ENCODE results near the gene MECR.

MECR gene

DNA sequence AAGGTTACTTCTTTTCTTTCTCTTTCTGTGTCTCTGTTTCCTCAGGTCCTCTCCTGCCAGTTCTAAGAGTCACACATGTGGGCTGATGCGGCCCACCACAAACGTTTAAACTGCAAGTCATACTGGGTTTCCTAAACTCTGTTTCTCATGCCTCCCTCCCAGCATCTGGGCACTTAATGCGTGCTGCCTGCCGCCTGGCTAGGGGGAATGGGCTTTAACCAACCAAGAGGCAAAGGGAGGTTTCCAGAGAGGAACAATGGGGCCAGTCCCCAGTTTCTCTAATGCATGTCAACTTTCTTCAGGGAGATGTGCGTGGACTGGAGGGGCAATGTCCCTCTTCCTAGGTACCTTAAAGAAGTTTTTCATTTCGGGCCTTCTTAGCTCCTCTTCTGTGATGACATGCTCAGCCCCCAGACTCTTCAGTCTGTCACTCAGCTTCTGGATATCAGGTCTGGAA lies 29.1 kb downstream of the MECR start:
- DNase-seq (ENCODE audit: low read depth), result no peak

DNA sequence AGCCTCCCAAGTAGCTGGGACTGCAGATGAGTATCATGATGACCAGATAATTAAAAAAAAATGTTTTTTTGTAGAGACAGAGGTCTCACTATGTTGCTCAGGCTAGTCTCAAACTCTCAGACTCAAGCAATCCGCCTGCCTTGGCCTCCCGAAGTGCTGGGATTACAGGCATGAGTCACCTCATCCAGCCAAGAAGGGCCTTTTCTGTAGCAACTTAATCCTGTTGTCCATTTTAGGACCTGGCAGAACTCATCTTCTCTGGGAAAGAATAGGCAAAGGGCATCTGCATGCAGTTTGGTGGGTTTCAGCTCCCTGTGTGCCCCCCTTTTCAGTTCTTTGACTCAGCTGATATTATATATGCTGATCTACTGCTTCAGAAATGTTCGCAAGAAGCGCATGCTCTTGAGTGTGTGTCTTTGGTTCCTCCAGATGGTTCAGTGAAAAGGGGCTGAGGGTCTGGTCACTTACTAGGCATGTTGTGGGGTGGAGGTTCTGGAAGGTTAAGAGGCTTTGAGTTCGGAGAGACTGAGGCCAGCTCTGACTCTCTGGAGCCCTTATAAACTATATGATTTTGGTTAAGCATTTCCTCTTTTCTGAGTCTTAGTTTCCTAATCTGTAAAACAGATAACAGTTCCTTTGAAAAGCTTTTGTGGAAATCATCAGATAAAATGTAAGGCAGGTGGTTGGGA lies 29.7 kb downstream of the MECR start:
- DNase-seq (ENCODE audit: low read depth), result no peak

DNA sequence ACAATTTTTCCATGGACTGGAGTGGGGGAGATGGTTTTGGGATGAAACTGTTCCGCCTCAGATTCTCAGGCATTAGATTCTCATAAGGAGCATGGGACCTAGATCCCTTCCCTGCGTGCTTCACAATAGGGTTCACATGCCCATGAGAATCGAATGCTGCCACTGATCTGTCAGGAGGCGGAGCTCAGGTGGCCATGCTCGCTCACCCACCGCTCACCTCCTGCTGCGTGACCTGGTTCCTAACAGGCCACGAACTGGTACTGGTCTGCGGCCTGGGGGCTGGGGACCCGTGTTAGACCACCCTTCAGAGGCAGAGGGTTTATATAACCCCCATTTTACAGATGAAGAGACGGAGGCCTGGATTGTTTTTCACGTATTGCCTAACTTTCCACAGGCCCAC lies 32.7 kb downstream of the MECR start:
- DNase-seq (ENCODE audit: low read depth), result no peak

DNA sequence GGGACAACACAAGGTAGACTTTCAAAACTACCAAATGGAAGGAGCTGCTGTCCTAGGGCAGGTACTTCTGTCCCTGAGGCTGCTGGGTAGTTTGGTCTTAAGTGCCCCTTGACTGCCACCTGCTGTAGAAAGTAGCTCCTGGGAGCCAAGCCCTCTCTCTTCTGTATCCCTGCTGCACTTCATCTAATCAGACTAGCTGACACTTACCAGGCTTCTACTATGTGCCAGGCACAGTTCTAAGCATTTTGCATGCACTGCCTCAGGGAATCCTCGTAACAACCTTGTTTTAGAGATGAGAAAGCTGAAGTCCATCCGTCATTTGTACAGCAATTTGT lies 33.2 kb downstream of the MECR start:
- DNase-seq (ENCODE audit: low read depth), result no peak

DNA sequence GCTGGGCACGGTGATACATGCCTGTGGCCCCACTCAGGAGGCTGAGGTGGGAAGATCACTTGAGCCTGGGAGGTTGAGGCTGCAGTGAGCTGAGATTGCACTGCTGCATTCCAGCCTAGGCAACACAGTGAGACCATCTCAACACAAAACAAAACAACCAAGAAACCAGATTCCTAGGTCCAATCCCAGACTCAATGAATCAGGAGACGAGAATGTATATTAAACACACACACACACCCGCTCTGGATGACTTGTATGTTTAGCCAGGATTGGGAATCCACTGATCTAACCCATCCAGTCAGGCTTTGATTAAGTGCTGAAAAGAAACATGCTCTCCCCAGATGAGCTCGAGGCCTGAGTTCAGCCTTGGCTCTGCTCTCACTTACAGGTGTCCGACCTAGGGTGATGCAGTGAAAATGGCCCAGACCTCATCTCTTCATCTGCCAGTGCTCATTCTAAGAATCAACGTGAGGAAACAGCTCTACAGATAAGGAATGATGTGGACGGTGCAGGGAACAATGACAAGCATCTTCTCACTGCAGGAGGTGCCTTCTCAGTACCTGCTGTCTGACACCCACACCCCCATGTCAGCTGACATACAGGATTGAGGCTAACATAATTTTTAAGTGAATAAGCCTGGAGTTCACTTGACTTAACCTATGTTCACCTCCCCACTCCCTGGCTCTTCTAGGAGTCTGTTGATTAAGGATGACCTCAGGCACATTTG lies 33.7 kb downstream of the MECR start:
- DNase-seq (ENCODE audit: low read depth), result peak; percentile 57

DNA sequence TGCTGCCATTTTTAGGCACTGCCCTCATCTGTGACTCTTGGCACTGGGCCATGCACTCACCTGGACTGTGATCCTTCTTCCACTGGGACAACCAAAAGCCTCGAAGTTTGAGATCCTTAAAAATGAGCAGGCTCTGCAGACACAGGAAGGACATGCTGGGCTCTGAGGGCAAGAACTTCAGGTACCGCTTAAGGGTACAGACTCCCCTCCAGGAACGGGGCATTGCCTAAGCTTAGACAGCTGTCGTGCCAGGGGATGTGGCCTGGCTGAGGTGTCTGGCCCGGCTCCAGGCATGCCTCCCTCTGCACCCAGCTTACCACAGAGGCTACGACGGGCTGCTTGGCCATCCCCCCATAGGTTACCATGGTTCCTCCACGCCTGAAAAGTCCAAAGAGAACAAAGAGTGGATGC lies 34.8 kb downstream of the MECR start:
- no peak for DNase-seq (ENCODE audit: low read depth)

DNA sequence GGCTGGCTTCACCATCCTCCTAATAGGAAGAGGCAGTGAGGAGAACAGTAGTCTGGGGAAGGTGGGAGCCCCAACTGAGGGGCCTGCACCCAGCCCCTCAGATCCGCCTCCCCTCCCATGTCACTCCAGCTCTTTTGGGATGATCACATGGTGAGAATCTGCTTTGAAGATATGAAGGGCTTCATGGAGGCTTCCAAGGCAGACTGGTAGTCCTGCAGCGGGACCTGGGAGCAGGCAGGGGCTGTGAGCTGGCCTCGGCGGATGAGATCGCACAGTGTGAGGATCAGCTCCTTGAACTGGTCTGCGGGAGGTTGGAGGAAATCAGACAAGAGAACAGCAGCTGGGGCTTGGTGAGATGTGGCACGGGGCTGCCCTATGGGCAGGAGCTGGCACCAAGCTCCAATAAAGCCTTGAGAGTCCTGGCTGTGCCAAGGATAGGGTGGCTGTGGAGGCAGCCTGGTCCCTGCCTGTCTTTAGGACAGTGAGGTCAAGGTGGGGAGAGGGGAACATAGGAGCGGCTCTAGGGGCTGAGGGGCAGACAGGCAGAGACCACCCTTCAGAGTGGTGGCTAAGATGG lies 36.8 kb downstream of the MECR start:
- no peak for DNase-seq (ENCODE audit: low read depth)

DNA sequence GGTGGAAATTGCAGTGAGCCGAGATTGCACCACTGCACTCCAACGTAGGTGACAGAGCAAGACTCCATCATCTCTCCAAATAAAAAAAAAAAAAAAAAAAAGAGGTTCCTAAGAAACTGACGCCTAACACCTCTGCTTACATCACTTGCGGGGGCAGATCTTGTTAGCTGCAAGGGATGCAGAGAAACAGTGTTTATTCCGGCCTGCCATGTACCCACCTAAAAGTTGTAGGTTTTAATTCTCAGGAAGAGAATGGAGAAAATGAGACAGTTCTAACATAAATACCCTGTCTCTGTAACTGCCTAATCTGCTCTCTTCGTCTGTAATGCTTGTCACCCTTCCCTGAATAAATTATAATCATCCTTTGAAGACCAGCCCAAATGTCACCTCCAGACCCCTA lies 40.0 kb downstream of the MECR start:
- no peak for DNase-seq (ENCODE audit: low read depth)

DNA sequence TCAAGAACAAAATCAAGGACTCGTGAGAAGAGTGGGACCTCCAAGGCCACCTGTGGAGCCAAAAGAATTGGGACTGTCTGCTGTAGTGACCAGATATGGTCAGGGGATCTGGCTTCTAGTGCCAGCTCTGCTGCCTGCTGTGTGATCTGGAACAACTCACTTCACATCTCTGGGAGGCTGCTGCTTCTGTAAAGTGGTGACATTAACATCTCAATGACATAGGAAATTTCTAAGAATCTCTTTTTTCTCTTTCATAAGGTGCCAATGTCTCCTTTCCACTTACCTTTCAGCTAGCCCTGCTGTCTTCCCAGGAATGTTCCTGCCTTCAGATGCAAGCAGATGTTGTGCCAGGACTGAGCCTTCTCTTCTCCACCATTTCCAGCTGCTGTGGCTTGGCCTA lies 44.0 kb downstream of the MECR start:
- no peak for DNase-seq (ENCODE audit: low read depth)

DNA sequence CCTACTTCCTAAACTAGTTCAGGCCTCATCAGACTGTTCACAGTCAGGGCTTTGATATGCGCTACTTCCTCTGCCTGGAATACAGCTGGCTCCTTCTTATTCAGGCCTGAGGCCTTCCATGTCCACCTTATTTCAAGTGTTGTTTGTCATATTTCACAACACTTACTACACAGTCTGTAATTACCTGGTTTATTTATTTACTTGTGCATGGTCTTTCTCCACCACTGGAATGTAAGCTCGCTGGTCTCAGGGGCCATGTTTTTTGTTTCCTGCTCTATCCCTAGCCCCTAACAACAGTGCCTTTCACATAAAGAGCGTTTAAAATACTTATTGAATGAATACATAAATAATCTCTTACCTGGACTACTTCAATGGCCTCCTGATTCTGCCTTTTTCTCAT lies 44.5 kb downstream of the MECR start:
- DNase-seq (ENCODE audit: low read depth), result no peak

DNA sequence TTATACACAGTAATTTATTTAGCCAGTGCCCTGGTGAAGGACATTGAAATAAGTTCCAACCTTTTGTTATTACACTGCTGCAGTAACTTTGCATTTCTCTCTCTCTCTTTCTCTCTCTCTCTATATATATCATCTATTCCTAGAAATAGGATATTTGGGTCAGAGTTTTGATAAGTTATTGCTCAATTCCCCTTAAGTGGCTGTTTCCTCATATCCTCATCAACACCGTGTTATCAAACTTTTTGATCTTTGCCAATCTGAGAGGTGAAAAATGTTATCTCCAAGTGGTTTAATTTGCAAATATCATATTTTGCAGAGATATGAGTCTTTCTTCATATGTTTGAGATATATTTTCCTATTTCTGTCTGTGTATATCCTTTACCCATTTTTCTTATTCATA lies 47.4 kb downstream of the MECR start:
- DNase-seq (ENCODE audit: low read depth), result no peak

DNA sequence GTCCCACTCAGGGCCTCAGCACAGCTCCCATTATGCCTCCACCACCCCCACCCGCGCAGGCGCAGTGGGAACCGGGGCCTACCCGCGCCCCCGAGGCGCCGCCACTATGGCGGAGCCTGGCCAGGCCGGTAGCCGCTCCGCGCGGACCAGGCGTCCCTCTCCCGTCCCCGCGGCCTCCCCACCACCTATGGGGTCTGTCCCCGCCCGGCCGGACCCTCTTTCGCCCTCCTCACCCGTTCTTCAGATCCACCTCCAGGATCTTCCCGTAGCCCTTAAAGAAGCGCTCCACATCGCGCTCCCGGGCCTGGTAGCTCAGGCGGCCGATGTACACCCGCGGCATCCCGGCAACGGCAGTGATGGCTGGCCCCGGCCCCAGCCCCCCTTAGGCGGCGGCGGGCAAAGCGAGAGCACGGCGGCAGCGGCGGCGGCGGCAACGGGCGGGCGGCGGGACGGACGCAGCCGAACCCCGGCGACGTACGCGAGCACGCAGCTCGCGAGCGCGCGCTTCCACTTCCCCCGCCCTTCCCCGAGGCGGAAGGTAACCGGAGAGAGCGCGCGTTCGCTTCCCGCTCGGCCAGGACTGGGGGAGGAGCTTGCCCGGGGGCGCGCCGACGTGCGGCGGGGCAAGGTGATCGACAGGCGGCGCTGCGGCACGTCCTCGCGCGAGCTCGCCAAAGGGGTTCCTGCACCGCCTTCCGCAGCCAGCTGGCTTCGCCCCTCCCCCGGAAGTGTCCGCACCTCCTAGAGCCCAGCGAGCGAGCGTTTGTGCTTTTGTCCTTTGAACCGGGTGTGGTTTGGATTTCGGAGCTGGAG lies 49.1 kb downstream of the MECR start, which contains the start of gene SRSF4:
TSS of gene SRSF4 (minus strand) at position 488 of the 813 bp plus-strand sequence. CDS start at position 340, 148 bp downstream.
- peak; percentile 98 for DNase-seq (ENCODE audit: low read depth)

DNA sequence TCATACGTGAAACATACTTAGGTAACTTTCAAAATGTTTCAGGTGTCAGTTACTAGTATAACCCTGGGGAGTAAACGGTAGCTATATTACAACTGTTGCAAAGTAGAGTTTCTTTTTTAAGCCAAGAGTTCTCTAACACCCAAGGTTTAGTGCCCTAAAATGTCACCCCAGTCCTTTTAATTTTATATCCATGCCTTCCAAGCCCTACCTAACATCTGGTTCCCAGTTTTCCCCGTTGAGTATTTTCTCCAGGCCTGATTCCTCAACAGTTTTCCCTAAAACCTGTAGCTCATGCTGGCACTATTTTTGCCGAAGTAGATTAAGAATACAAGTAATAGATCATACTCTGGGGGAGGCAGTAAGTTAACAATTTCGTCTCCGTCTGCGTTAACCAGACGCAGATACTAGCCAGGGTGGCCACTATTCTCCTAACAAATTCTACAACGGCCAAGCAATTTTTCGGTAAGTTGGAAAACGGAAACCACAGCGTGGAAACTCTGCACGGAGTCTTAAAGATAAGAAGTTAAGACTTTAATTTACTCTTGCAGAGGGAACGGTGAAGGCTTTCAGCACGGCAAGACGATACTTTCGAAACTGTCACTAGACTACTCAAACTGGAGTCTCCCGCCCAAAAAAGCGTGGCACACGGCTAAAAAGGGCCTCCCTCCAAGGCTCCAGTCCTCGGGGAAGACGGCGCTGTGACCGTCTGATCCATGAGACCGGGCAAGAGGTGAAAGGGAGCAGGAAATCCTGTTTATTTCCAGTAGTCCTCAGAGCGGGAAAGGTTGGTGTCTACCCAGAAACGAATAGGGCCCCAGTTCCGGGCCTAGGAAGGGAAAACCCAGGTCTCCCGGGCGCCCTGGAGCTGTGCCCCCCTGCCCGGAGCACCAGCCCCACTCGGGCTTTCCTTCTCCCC lies 50.0 kb downstream of the MECR start:
- DNase-seq (ENCODE audit: low read depth), result no peak

DNA sequence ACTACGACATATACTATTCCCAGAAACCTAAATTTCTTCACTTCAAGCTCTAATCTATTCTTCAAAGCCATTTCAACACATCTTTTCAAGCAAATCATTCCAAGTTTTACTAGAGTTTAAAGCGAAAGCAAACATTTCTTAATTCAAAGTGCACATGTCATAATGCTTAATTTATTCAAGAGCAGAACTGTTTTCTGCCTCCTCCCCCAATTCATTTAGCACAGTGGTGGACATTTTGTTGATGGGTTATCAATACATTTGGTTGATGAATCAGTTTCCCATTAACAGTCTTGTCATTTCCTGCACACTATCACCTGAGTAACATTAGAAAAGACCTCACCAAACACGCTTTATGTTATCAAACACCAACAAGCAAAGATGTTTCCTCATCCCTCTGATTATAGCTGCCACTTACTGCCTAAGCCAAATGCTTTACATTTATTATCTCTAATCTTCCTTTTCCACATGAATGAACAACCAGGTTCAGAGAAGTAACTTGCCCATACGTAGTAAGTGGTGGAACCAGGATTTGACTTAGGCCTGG lies 51.0 kb downstream of the MECR start:
- no peak for DNase-seq (ENCODE audit: low read depth)

DNA sequence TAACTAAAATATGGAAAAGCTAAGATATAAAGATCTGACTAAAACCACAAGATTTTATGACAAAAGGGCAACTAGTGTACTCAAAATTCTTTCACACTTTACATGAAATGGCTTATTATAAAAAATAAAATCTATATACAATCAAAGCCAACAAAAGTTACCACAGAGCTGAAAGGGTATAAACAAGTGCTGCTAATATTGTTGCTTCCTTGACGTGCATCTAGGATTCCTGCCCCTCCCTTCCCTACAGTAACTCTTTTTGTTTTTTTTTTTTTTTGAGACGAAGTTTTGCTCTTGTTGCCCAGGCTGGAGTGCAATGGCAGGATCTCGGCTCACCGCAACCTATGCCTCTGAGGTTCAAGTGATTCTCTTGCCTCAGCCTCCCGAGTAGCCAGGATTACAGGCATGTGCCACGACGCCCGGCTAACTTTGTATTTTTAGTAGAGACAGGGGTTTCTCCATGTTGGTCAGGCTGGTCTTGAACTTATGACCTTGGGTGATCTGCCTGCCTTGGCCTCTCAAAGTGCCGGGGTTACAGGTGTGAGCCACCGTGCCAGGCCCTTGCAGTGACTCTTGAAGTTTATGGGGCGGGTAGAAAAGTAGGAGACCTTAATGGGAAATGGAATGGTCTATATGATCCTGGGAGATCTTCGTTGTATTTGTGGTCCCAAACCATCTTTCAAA lies 53.6 kb downstream of the MECR start:
- DNase-seq (ENCODE audit: low read depth), result no peak

DNA sequence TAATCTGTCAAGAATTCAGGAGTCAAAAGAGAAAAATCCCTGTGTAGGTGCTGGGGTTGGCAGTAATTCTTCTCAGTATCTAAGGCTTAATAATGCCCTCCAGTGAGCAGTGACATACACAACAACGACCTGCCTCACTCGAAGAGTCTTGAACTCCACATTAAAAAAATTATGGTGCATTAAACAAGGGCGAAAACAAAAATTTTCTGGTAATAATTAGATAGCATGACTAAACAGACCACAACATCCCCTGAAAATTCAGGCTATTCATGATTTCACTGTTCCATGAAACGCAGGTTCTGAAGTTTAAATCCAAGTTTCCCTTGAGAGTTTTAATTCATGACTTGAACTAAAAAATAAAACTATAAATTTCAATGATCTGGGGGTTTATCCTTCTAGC lies 54.2 kb downstream of the MECR start:
- no peak for DNase-seq (ENCODE audit: low read depth)

DNA sequence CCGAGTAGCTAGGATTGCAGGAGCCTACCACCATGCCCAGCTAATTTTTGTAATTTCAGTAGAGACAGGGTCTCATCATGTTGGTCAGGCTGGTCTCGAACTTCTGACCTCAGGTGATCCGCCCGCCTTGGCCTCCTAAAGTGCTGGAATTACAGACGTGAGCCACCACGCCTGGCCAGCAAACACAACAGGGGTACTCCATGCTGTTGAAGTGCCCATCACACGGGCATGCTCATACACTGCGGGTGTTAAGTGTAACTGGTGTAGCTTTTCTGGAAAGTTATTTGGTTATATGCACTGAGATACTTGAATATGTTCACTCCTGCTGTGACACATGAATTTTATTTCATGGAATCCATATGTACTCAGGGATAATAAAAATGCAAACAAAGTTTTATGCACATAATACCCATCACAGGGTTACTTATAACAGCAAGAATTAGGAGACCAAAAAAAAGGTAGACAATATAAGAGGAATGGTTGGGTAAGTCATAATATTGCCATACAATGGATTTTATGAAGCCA lies 58.3 kb downstream of the MECR start:
- DNase-seq (ENCODE audit: low read depth), result no peak

DNA sequence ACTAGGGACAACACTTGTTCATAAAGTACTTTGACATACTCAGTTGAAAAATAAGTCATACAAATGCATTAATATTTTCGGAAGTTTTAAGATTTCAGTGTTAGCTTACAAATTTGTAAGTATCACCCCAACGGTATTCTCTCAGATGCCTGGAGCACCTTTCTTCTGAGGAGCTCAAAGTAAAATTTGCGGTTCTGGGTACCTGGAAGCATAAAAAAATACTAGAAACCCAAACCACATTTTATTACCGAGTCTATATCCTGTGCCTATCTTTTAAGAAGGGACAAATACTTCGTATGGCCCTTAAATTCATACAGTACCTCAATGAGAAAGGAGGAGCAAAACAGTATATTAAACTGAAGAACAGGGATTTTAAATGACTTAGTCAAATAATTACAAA lies 59.2 kb downstream of the MECR start:
- no peak for DNase-seq (ENCODE audit: low read depth)

DNA sequence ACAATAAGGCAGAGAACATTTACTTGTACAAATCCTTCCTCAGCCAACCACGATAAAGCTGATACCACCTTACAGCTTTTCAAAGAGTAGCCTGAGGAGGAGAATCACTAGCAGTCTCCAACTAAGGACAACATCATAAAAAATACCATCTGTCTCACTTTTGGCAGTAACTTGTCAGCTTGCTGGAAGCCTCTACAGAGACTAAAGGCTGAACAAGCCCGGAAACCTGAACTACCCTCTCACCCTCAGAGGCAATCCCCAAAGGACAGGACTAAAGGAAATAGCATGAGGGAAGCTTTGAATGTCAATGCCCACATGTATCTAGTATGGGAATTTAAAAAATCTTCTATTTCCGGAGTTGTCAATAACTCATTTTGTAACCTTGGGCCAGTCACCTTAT lies 59.6 kb downstream of the MECR start:
- peak; percentile 32 for DNase-seq (ENCODE audit: low read depth)

DNA sequence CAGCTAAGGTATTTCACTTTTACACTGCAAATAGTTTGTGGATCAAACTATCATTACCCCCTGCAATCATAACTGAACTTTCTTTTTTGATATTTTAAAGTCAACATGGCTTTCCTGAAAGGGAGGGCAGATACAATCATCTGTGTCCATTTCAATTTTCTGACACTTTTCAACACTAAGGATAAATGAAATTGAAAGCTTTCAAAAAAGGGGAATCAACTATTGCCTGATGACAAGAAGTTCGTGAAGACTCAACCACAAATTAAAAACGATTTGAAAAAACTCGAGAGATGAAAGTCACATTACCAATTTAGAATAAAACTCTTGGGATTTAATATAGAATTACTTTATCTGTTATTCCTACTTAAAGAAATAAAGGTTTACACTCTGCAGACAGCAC lies 60.8 kb downstream of the MECR start:
- DNase-seq (ENCODE audit: low read depth), result no peak
